Ascending aorta (tissue), 2 donors: ENCODE results near the gene SETMAR. TPM values are rescaled to one million over a fixed set of nuclear protein-coding genes. Genes with fewer than 3 reads are reported as not detected.
"Not testable (repeated sequence)": the region's sequence is repeated elsewhere in the genome, so short reads cannot be mapped to it uniquely, and the experiment has no call there.

ENCODE experiments used
- DNase-seq, 2 donors: peaks; one replicate each; pipeline ENCODE4 v3.0.0-alpha.2; 2019; ENCODE audit warnings: low spot score in 2 of 2
- H3K27ac ChIP-seq, 2 donors: fragments of 200-600 bp; sonication (generic); one replicate each; pipeline ENCODE4 v1.5.1; 2016 to 2017; ENCODE audit warnings: mild to moderate bottlenecking in 1 of 2
- H3K27me3 ChIP-seq: fragments of 200-600 bp; sonication (generic); one replicate; pipeline ENCODE4 v1.5.1; 2017
- H3K36me3 ChIP-seq, 2 donors: fragments of 200-600 bp; sonication (generic); one replicate each; pipeline ENCODE4 v1.5.1; 2016
- H3K4me1 ChIP-seq, 2 donors: fragments of 200-600 bp; sonication (generic); one replicate each; pipeline ENCODE4 v1.5.1; 2016 to 2017; ENCODE audit warnings: mild to moderate bottlenecking in 1 of 2
- H3K4me3 ChIP-seq, 2 donors: fragments of 200-600 bp; sonication (generic); one replicate each; pipeline ENCODE4 v1.5.1; 2016 to 2017; ENCODE audit warnings: mild to moderate bottlenecking in 1 of 2
- H3K9me3 ChIP-seq, 2 donors: fragments of 200-600 bp; sonication (generic); one replicate each; pipeline ENCODE4 v1.5.1; 2016
- intact Hi-C: fragments of 100-400 bp; cut with DNase I; formaldehyde crosslinking; loops from one replicate; pipeline ENCODE4 v1.15.1; 2023
- total RNA-seq: library from RNA; depleted of rRNA; stranded (reverse); fragments of >200 nt; gene quantifications from one replicate; pipeline ENCODE4 v1.1.0, GENCODE V29; 2016
- TF ChIP-seq, protein P1 (sequence below), 3 experiments: fragments of 200-600 bp in 2 of 3; fragments of 450-650 bp in 1 of 3; sonication (generic) in 2 of 3; IDR thresholded peaks; one replicate each; pipeline ENCODE4 v1.5.1; 2016 to 2019; ENCODE audit warnings: antibody characterized with exemption in 3 of 3, mild to moderate bottlenecking in 1 of 3, moderate library complexity in 1 of 3

Gene SETMAR
- total RNA-seq, 1 donor from 2014 or later: 13.6 TPM

DNA sequence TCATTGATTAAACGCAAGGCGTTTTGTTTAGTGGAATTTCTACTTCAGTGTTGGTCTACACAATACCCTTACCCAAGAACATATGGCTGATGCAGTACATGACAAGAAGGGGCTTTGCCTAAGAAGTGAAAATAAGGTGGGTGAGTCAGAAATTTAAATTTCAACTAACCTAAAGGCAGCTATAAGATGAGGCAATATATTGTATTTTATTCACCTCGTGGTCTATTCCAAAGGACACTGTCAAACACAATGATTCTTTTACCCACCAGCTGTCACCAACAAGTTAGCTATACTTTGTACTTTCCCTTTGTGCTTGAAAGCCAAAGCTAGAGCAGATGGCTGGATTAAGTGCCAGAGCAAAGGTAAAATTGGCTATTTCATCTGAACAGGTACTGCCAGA, 10.9 kb upstream of the SETMAR start:
- intact Hi-C loops: no loop called here
- TF ChIP-seq, protein P1, sequence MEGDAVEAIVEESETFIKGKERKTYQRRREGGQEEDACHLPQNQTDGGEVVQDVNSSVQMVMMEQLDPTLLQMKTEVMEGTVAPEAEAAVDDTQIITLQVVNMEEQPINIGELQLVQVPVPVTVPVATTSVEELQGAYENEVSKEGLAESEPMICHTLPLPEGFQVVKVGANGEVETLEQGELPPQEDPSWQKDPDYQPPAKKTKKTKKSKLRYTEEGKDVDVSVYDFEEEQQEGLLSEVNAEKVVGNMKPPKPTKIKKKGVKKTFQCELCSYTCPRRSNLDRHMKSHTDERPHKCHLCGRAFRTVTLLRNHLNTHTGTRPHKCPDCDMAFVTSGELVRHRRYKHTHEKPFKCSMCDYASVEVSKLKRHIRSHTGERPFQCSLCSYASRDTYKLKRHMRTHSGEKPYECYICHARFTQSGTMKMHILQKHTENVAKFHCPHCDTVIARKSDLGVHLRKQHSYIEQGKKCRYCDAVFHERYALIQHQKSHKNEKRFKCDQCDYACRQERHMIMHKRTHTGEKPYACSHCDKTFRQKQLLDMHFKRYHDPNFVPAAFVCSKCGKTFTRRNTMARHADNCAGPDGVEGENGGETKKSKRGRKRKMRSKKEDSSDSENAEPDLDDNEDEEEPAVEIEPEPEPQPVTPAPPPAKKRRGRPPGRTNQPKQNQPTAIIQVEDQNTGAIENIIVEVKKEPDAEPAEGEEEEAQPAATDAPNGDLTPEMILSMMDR (IDR thresholded peaks at IDR 0.05): no peak
- no peak for DNase-seq

DNA sequence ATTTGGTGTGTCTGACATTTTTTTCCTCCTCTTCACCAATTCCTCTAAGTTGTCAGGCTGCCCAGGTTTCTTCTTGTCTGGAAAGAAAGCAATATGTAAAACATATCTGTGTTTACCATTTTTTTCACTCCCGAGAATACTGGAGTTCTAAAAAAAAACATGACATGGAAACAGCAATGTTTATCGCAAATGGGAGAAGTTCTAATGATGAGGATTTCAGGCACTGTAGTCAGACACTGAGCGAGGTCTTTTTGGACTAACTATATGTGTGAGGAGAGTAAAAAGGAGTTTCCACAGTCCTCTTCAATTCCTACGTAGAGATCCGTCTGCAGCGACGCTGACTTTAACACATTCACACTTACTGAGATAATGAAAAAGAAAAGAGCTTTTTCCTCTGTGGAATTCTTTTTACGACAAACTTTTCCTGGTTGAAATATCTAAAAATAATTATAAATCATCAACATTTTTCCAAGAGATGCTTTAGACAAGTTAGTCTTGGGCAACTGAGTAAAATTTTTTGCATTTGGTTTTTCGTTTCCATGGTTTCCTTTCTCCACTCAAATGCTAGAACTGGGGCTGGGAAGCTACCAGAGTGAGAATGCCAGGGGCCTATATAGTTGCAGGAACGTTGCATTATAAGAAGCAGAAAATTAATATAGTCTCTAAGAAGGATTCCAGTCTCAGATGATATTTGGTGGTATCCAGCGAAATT, 8.4 kb upstream of the SETMAR start:
- Histone ChIP-seq H3K27me3 (no peaks in the 10 kb centered on the region), H3K36me3 (no peaks in the 10 kb centered on the region), H3K4me1 (no peaks in the 10 kb centered on the region), H3K9me3 (no peaks in the 10 kb centered on the region), H3K4me3 (no peak overlapping the region), H3K27ac (no peak overlapping the region)
- no peak for DNase-seq
- TF ChIP-seq, protein P1 (IDR thresholded peaks at IDR 0.05): no peak
- intact Hi-C loops: no loop called here

More for the DNA sequence above, 10.9 kb upstream of the SETMAR start:
- Histone ChIP-seq H3K27me3 (no peaks in the 10 kb centered on the region), H3K27ac (no peak overlapping the region), H3K36me3 (no peaks in the 10 kb centered on the region), H3K9me3 (no peaks in the 10 kb centered on the region), H3K4me3 (no peak overlapping the region), H3K4me1 (no peaks in the 10 kb centered on the region)

DNA sequence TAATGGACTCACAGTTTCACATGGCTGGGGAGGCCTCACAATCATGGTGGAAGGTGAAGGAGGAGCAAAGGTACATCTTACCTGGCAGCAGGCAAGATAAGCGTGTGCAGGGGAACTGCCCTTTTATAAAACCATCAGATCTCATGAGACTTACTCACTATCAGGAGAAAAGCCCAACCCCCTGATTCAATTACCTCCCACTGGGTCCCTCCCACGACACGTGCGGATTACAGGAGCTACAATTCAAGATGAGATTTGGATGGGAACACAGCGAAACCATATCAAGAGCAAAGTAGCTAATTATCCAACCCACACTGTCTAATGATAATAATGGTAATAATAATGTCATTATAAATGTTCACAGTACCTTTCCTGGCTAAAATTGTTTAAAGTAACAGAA, 6.7 kb upstream of the SETMAR start:
- H3K27me3 ChIP-seq, DNase-seq, H3K27ac ChIP-seq, H3K9me3 ChIP-seq, intact Hi-C loops, H3K4me1 ChIP-seq, H3K36me3 ChIP-seq, H3K4me3 ChIP-seq: not testable (repeated sequence)

DNA sequence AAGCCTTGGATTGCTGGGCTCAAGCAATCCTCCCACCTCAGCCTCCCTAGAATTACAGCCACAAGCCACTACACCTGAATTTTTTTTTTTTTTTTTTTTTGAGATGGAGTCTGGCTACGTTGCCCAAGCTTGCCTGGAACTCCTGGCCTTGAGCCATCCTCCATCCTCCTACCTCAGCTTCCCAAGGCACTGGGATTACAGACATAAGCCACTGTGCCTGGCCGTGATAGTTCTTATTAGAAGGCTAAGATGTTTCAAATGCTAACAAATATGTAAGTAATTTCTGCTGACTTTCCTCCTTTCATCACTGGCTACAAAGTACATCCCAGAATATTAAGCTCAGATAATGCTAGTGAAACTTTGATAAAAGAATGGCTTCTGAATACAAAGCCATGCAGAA, 5.7 kb upstream of the SETMAR start:
- H3K4me1 ChIP-seq: peaks cover 0 to under 1% of the 10 kb centered on the region in 2 donors
- H3K9me3 ChIP-seq: no peaks in the 10 kb centered on the region
- no peaks in the 10 kb centered on the region for H3K36me3 ChIP-seq
- no peak for DNase-seq
- intact Hi-C loops: no loop called here
- no peak overlapping the region for H3K27ac ChIP-seq
- no peaks in the 10 kb centered on the region for H3K27me3 ChIP-seq
- no peak overlapping the region for H3K4me3 ChIP-seq
- TF ChIP-seq, protein P1 (IDR thresholded peaks at IDR 0.05): no peak

DNA sequence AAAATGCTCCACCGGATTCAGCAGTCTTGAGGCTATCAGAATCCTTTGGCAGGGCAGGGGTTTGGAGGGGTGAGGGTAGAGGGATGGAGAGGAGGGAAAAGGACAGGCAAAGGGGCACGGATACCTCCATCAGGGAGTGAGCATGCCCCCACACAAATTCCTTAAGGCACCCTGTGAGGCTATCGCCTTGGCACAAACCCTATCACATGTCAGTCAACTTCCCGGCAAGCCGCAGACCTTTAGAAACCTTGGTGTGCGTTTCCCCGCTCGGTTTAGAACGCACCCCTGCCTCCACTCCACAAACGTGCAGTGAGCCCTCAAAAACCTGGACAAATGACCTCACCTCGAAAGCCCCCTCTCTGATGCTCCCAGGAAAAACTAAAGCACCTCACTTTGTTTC, 422 bp upstream of the SETMAR start:
- H3K4me1 ChIP-seq: peaks cover 8 to 39% of the 10 kb centered on the region in 2 donors
- intact Hi-C loops: loop anchor here (5.0 kb wide), 5 partner anchors 190 to 1175 kb away; partner anchors contain the start of genes ARL8B, BHLHE40, EDEM1 and ITPR1
- no peaks in the 10 kb centered on the region for H3K27me3 ChIP-seq
- no peaks in the 10 kb centered on the region for H3K36me3 ChIP-seq
- H3K27ac ChIP-seq: peak overlapping the region; percentile 91 to 96
- no peaks in the 10 kb centered on the region for H3K9me3 ChIP-seq
- no peak for DNase-seq
- H3K4me3 ChIP-seq: peak overlapping the region; percentile 90 to 92
- TF ChIP-seq, protein P1 (IDR thresholded peaks at IDR 0.05): no peak

DNA sequence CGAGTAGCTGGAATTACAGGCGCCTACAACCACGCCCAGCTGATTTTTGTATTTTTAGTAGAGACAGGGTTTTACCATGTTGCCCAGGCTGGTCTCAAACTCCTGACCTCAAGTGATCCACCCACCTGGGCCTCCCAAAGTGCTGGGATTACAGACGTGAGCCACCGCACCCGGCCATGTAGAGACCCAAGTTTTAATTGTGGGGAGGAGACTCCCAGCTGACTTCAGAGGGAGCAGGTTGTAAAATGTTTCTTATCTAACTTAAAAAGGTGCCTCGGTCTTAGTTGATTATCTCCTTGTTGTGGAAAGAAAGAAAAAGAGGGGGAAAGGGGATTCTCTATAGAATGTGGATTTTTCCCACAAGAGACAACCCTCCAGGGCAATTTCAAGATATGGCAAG, 2.0 kb downstream of the SETMAR start:
- Histone ChIP-seq H3K4me3 (peak overlapping the region; percentile 90 to 92), H3K4me1 (peaks cover 8 to 42% of the 10 kb centered on the region in 2 donors), H3K27ac (peak overlapping the region; percentile 91 to 96)
- H3K36me3 ChIP-seq, H3K27me3 ChIP-seq, DNase-seq, H3K9me3 ChIP-seq: not testable (repeated sequence)
- intact Hi-C loops: loop anchor here (5.0 kb wide), 1 partner anchor 112 kb away; no protein-coding TSS in a partner anchor
